ENCODE results near the gene SEMA6B. TPM values are rescaled to one million over a fixed set of nuclear protein-coding genes. Genes with fewer than 3 reads are reported as not detected.

Gene SEMA6B
- total and polyA plus RNA-seq, 2 of the 8 experiments (the other 6 are each of a cell fraction or from before 2014, with no cell fraction given), result 31.3 to 54.4 TPM

GRCh38 chr19:4550018-4550417, 9.5 kb downstream of the SEMA6B start:
- FAIRE-seq (no peak), DNase-seq (ENCODE audit: low read depth in 1 of 2, low spot score in 2 of 2) (no peak)
- Histone ChIP-seq H3K27ac (ENCODE audit: low read depth, low read length) (no peak overlapping the region), H4K20me1 (replicated peaks in 1 of 2; ENCODE audit: control insufficient read depth in 1 of 2, insufficient read depth in 2 of 2, low read length in 2 of 2) (peaks cover 3 to 16% of the 10 kb centered on the region in 2 experiments), H3K18ac (ENCODE audit: extremely low read depth, low read length) (no peak overlapping the region), H3K23me2 (ENCODE audit: low read depth, low read length) (peaks cover 10% of the 10 kb centered on the region; the same call in 1 of the 2 replicates), H3K4me3 (ENCODE audit: extremely low read depth in 1 of 4, insufficient read depth in 2 of 4, low read depth in 3 of 4, low read length in 4 of 4) (no peak overlapping the region), H3K4me2 (ENCODE audit: insufficient read depth in 1 of 2, low read depth in 2 of 2, low read length in 2 of 2) (no peak overlapping the region), H3K79me1 (ENCODE audit: low read depth, low read length) (no peaks in the 10 kb centered on the region), H2BK12ac (ENCODE audit: low read depth, low read length) (no peak overlapping the region), H2AFZ (ENCODE audit: low read length) (no peak overlapping the region), H4K91ac (replicated peaks; ENCODE audit: insufficient read length, low read length) (no peak overlapping the region), H2BK15ac (ENCODE audit: low read length) (no peak overlapping the region), H3K4me1 (replicated peaks in 1 of 4; ENCODE audit: control insufficient read depth in 3 of 4, insufficient read depth in 4 of 4, low read length in 3 of 4) (no peaks in the 10 kb centered on the region; a peak in 1 of 7 replicates), H2BK20ac (ENCODE audit: low read length) (no peak overlapping the region), H3K56ac (replicated peaks; ENCODE audit: insufficient read length, low read depth, low read length) (no peak overlapping the region), H3K9me3 (ENCODE audit: insufficient read depth in 2 of 2, low read depth in 1 of 2, low read length in 1 of 2) (no peaks in the 10 kb centered on the region), H3K9ac (replicated peaks in 1 of 4; ENCODE audit: extremely low read depth in 1 of 4, low read depth in 3 of 4, low read length in 3 of 4) (no peak overlapping the region), H4K8ac (ENCODE audit: extremely low read depth, insufficient read depth, low read length) (no peak overlapping the region), H2BK5ac (ENCODE audit: low read depth, low read length) (no peak overlapping the region), H3K23ac (ENCODE audit: insufficient read length) (no peak overlapping the region), H2AK5ac (ENCODE audit: low read depth, low read length) (no peak overlapping the region), H3K27me3 (replicated peaks in 1 of 4; ENCODE audit: control insufficient read depth in 3 of 4, extremely low read depth in 1 of 4, insufficient read depth in 3 of 4, low read length in 3 of 4) (no peaks in the 10 kb centered on the region), H4K5ac (ENCODE audit: insufficient read length, low read depth, low read length) (no peak overlapping the region), H2BK120ac (replicated peaks; ENCODE audit: low read depth, low read length) (no peak overlapping the region), H3K14ac (ENCODE audit: insufficient read length) (no peak overlapping the region), H3K36me3 (ENCODE audit: control insufficient read depth in 2 of 4, insufficient read depth in 4 of 4, low read length in 3 of 4) (peaks cover 9 to 40% (median 30%) of the 10 kb centered on the region in 4 experiments; a peak in 7 of 8 replicates), H3K4ac (replicated peaks; ENCODE audit: insufficient read length, low read depth, low read length) (no peak overlapping the region), H3K79me2 (ENCODE audit: control insufficient read depth in 1 of 2, insufficient read depth in 2 of 2, low read length in 2 of 2) (no peaks in the 10 kb centered on the region)
- CTCF ChIA-PET (ENCODE audit: partially characterized antibody), result interaction anchor here (0.6 to 3.6 kb wide), 2 partner anchors 9 to 25 kb away, joined by 3 to 22 read pairs; no protein-coding TSS in a partner anchor
- WGBS, 2 experiments (ENCODE audit: extremely low coverage in 1 of 2, insufficient coverage in 1 of 2, insufficient read length in 1 of 2, insufficient replicate concordance in 2 of 2, low coverage in 1 of 2, low lambda C conversion rate in 2 of 2, missing lambda C conversion rate in 1 of 2), result 94% methylated on average over 18 of the region's 18 CpGs; no CpG with 5 or more reads in 1 of the 2 experiments
- POLR2A ChIA-PET (ENCODE audit: partially characterized antibody), result interaction anchor here (0.8 kb wide), 1 partner anchor 160 kb away, joined by 3 read pairs; no protein-coding TSS in a partner anchor
- TF ChIP-seq SUZ12 (IDR thresholded peaks at IDR 0.05; ENCODE audit: low read length) (no peak), ASH2L (IDR thresholded peaks at IDR 0.05; ENCODE audit: low read length) (no peak), SRF (IDR thresholded peaks at IDR 0.05; ENCODE audit: low read depth, low read length) (no peak)

Data from H1 (cell line).